Mucosa of descending colon (tissue), 3 donors: ENCODE data around the gene CTNND2. TPM values are rescaled to one million over a fixed set of nuclear protein-coding genes. Genes with fewer than 3 reads are reported as not detected.

Source experiments
- ATAC-seq: fragments of 200-7000 bp; cut with Tn5 transposase; one replicate; pipeline ENCODE4 v1.9.1; 2020; ENCODE audit warnings: mild to moderate bottlenecking, moderate library complexity
- DNase-seq, 3 donors: peaks; one replicate each; pipeline ENCODE4 v3.0.0-alpha.2; 2020
- H3K36me3 ChIP-seq: fragments of 200-600 bp; one replicate; pipeline ENCODE4 v1.8.0; 2021; ENCODE audit warnings: low read depth, mild to moderate bottlenecking
- H3K4me1 ChIP-seq: fragments of 200-600 bp; one replicate; pipeline ENCODE4 v1.8.0; 2021; ENCODE audit warnings: low read depth, mild to moderate bottlenecking
- H3K4me3 ChIP-seq: fragments of 200-600 bp; one replicate; pipeline ENCODE4 v1.8.0; 2021; ENCODE audit warnings: mild to moderate bottlenecking
- H3K9me3 ChIP-seq: fragments of 200-600 bp; one replicate; pipeline ENCODE4 v1.8.0; 2021; ENCODE audit warnings: mild to moderate bottlenecking
- CTCF ChIP-seq: fragments of 200-600 bp; IDR thresholded peaks from one replicate; pipeline ENCODE4 v1.8.0; 2022; ENCODE audit warnings: antibody characterized with exemption, mild to moderate bottlenecking
- intact Hi-C, 2 donors: fragments of 100-400 bp; cut with DNase I in 1 of 2; cut with micrococcal nuclease in 1 of 2; formaldehyde crosslinking; loops; one replicate each; pipeline versions ENCODE4 v1.11.0 to v1.11.1; 2022; cut with DNase I, micrococcal nuclease
- total RNA-seq, 3 donors: library from RNA; stranded (reverse); fragmentation: NEBNext Ultra II Directional in 2 of 3; extraction: Animal tissue kit (Norgen Biotek cat#: 25700) in 2 of 3; gene quantifications; one replicate each; pipeline versions ENCODE4 v1.2.1 to v1.2.4, GENCODE V29; 2021 to 2023
- donor health status: DM: no; HTN: no; CAD: no; lungs with moderate emphysema.
- donor health status: DM: no; HTN: no; CAD: no.
- donor health status: DM: no; HTN: yes; CAD: no.

Gene CTNND2
- total RNA-seq, 3 donors from 2014 or later = 0.70 to 3.4 (median 0.81) TPM

- no peak for TF ChIP-seq CTCF
- DNase-seq = no peak
Measured at GRCh38 chr5:11105696-11106095, 798.5 kb downstream of the CTNND2 start.

GRCh38 chr5:11104651-11105112 is 799.6 kb downstream of the CTNND2 start:
- Histone ChIP-seq H3K9me3 (no peaks in the 10 kb centered on the region), H3K36me3 (no peaks in the 10 kb centered on the region), H3K4me1 (no peaks in the 10 kb centered on the region), H3K4me3 (no peak overlapping the region)
- DNase-seq = no peak
- no peak for TF ChIP-seq CTCF
- intact Hi-C loops = no loop called here
- no peak for ATAC-seq

More at GRCh38 chr5:11105696-11106095, 798.5 kb downstream of the CTNND2 start:
- Histone ChIP-seq H3K4me3 (no peak overlapping the region), H3K4me1 (no peaks in the 10 kb centered on the region), H3K36me3 (no peaks in the 10 kb centered on the region), H3K9me3 (no peaks in the 10 kb centered on the region)
- ATAC-seq = no peak
- intact Hi-C loops = no loop called here

- Histone ChIP-seq H3K4me1 (no peaks in the 10 kb centered on the region), H3K4me3 (no peak overlapping the region), H3K36me3 (no peaks in the 10 kb centered on the region), H3K9me3 (no peaks in the 10 kb centered on the region)
- no peak for DNase-seq
- no peak for TF ChIP-seq CTCF
- intact Hi-C loops = no loop called here
- no peak for ATAC-seq
Measured at GRCh38 chr5:11104210-11104609, 800.0 kb downstream of the CTNND2 start.

GRCh38 chr5:11084111-11084510 is 820.1 kb downstream of the CTNND2 start:
- H3K36me3 ChIP-seq = no peaks in the 10 kb centered on the region
- intact Hi-C loops = no loop called here
- TF ChIP-seq CTCF = no peak
- no peak for DNase-seq
- H3K4me1 ChIP-seq = no peaks in the 10 kb centered on the region
- H3K4me3 ChIP-seq = no peak overlapping the region
- ATAC-seq = no peak
- H3K9me3 ChIP-seq = no peaks in the 10 kb centered on the region

GRCh38 chr5:11082404-11082945 is 821.8 kb downstream of the CTNND2 start:
- Histone ChIP-seq H3K4me3 (no peak overlapping the region), H3K9me3 (no peaks in the 10 kb centered on the region), H3K4me1 (no peaks in the 10 kb centered on the region), H3K36me3 (no peaks in the 10 kb centered on the region)
- intact Hi-C loops = no loop called here
- ATAC-seq = no peak
- no peak for DNase-seq
- TF ChIP-seq CTCF = no peak
